Measurements from ENCODE around the gene FUBP3.

The FUBP3 gene

DNA sequence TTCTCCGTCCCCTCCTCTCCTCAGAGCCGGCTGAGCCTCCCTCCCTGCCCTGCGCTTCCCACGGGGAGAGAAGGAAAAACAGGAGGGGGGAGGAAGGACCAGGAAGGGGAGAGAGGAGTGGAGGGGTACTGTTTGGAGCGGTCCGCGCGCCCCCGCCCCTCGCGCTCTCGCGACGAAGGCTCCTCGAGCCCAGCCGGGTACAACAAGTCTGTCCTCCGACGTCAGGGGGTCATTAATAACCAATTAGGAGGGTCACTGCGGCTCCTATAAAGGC, 84.5 kb downstream of the FUBP3 start:
- Histone ChIP-seq H3K4me1 (ENCODE audit: low read length) (no peaks in the 10 kb centered on the region), H3K27me3 (replicated peaks; ENCODE audit: insufficient read depth, low read length) (peaks cover 96% of the 10 kb centered on the region), H3K9ac (ENCODE audit: low read length) (no peak overlapping the region), H2AFZ (ENCODE audit: low read length) (no peak overlapping the region), H3K27ac (ENCODE audit: low read length) (no peak overlapping the region), H3K79me2 (ENCODE audit: low read length) (no peaks in the 10 kb centered on the region), H3K9me3 (replicated peaks; ENCODE audit: insufficient read depth, low read length) (no peaks in the 10 kb centered on the region), H3K4me3 (ENCODE audit: low read length) (no peak overlapping the region), H3F3A (ENCODE audit: insufficient read depth, low read length) (no peaks in the 10 kb centered on the region), H4K20me1 (ENCODE audit: insufficient read depth, low read length) (no peaks in the 10 kb centered on the region), H3K4me2 (ENCODE audit: low read depth, low read length) (no peak overlapping the region), H3K9me2 (replicated peaks; ENCODE audit: insufficient read depth, low read length) (no peaks in the 10 kb centered on the region), H3K36me3 (replicated peaks; ENCODE audit: insufficient read depth, low read length) (no peaks in the 10 kb centered on the region)
- TF ChIP-seq EZH2phosphoT487 (IDR thresholded peaks at IDR 0.05; ENCODE audit: low read length), result no peak
- TF ChIP-seq, protein P1, sequence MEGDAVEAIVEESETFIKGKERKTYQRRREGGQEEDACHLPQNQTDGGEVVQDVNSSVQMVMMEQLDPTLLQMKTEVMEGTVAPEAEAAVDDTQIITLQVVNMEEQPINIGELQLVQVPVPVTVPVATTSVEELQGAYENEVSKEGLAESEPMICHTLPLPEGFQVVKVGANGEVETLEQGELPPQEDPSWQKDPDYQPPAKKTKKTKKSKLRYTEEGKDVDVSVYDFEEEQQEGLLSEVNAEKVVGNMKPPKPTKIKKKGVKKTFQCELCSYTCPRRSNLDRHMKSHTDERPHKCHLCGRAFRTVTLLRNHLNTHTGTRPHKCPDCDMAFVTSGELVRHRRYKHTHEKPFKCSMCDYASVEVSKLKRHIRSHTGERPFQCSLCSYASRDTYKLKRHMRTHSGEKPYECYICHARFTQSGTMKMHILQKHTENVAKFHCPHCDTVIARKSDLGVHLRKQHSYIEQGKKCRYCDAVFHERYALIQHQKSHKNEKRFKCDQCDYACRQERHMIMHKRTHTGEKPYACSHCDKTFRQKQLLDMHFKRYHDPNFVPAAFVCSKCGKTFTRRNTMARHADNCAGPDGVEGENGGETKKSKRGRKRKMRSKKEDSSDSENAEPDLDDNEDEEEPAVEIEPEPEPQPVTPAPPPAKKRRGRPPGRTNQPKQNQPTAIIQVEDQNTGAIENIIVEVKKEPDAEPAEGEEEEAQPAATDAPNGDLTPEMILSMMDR (IDR thresholded peaks at IDR 0.05; ENCODE audit: low read length), result no peak
- no peak for TF ChIP-seq EZH2 (optimal IDR thresholded peaks at IDR 0.05; ENCODE audit: low read depth, low read length)
- no peak for DNase-seq

DNA sequence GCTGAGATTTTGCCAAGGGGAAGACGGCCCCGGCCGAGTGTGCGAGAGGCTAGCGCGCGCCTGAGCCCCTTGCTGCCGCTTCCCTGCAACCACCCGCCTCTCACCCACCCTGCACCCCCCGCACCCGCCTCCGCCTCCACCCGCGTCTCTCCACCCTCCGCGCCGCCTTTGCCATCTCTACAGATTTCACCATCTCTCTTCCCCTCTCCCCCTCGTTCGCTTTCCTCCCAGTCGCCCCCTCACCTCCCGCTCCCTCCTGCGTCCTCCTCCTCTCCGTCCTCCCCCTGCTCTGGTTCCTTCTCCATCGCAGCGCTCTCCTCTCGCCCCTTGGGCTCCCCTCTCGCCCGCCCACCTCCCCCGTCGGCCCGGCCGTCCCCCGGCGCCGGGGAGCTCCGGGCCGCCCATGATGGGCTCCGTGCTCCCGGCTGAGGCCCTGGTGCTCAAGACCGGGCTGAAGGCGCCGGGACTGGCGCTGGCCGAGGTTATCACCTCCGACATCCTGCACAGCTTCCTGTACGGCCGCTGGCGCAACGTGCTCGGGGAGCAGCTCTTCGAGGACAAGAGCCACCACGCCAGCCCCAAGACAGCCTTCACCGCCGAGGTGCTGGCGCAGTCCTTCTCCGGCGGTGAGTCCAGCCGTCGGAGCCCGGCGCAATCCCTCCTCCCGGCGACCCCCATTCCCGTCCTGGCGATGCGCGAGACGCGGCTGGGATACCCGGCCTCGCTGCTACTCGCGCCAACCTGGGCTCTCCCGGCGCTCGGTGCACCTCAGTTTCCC, 85.1 kb downstream of the FUBP3 start, which contains the start of gene PRDM12:
Gene PRDM12, plus strand, starts transcription at position 344 of the 778 bp plus-strand sequence. Its CDS starts 60 bp downstream, at position 404.
- Histone ChIP-seq H3K27me3 (replicated peaks; ENCODE audit: insufficient read depth, low read length) (peaks cover 91% of the 10 kb centered on the region), H3K4me1 (ENCODE audit: low read length) (no peaks in the 10 kb centered on the region), H3K36me3 (replicated peaks; ENCODE audit: insufficient read depth, low read length) (no peaks in the 10 kb centered on the region), H3F3A (ENCODE audit: insufficient read depth, low read length) (no peaks in the 10 kb centered on the region), H2AFZ (ENCODE audit: low read length) (no peak within 1 kb of the TSS), H3K79me2 (ENCODE audit: low read length) (no peaks in the 10 kb centered on the region), H3K27ac (ENCODE audit: low read length) (no peak within 1 kb of the TSS), H3K9me2 (replicated peaks; ENCODE audit: insufficient read depth, low read length) (no peaks in the 10 kb centered on the region), H3K9ac (ENCODE audit: low read length) (no peak within 1 kb of the TSS), H3K4me3 (ENCODE audit: low read length) (no peak within 1 kb of the TSS), H3K4me2 (ENCODE audit: low read depth, low read length) (no peak within 1 kb of the TSS), H3K9me3 (replicated peaks; ENCODE audit: insufficient read depth, low read length) (no peaks in the 10 kb centered on the region), H4K20me1 (ENCODE audit: insufficient read depth, low read length) (no peaks in the 10 kb centered on the region)
- DNase-seq, result no peak
- TF ChIP-seq, protein P1 (IDR thresholded peaks at IDR 0.05; ENCODE audit: low read length), result no peak
- TF ChIP-seq EZH2 (optimal IDR thresholded peaks at IDR 0.05; ENCODE audit: low read depth, low read length), result peak; percentile 84
- TF ChIP-seq EZH2phosphoT487 (IDR thresholded peaks at IDR 0.05; ENCODE audit: low read length), result no peak

- Histone ChIP-seq H3K9me3 (replicated peaks; ENCODE audit: insufficient read depth, low read length) (no peaks in the 10 kb centered on the region), H4K20me1 (ENCODE audit: insufficient read depth, low read length) (no peaks in the 10 kb centered on the region), H3K79me2 (ENCODE audit: low read length) (no peaks in the 10 kb centered on the region), H3K9me2 (replicated peaks; ENCODE audit: insufficient read depth, low read length) (no peaks in the 10 kb centered on the region), H3K4me2 (ENCODE audit: low read depth, low read length) (no peak overlapping the region), H3K36me3 (replicated peaks; ENCODE audit: insufficient read depth, low read length) (no peaks in the 10 kb centered on the region), H3K4me3 (ENCODE audit: low read length) (no peak overlapping the region), H3K9ac (ENCODE audit: low read length) (no peak overlapping the region), H3K4me1 (ENCODE audit: low read length) (no peaks in the 10 kb centered on the region), H3F3A (ENCODE audit: insufficient read depth, low read length) (no peaks in the 10 kb centered on the region), H3K27me3 (replicated peaks; ENCODE audit: insufficient read depth, low read length) (peaks cover 86% of the 10 kb centered on the region), H2AFZ (ENCODE audit: low read length) (no peak overlapping the region), H3K27ac (ENCODE audit: low read length) (no peak overlapping the region)
- TF ChIP-seq, protein P1 (IDR thresholded peaks at IDR 0.05; ENCODE audit: low read length), result no peak
- no peak for TF ChIP-seq EZH2 (optimal IDR thresholded peaks at IDR 0.05; ENCODE audit: low read depth, low read length)
- TF ChIP-seq EZH2phosphoT487 (IDR thresholded peaks at IDR 0.05; ENCODE audit: low read length), result no peak
- DNase-seq, result no peak
These were observed 85.7 kb downstream of the FUBP3 start for GRCh38 chr9:130665029-130665430.

All from MM.1S (cell line).